ENCODE data around the gene SPECC1. TPM values are rescaled to one million over a fixed set of nuclear protein-coding genes. Genes with fewer than 3 reads are reported as not detected.
A peak's percentile ranks its signal among the peaks of the same experiment; 100 is the strongest.

The SPECC1 gene
- total RNA-seq, 2 donors from 2014 or later, result 15.8 to 17.4 TPM

DNA sequence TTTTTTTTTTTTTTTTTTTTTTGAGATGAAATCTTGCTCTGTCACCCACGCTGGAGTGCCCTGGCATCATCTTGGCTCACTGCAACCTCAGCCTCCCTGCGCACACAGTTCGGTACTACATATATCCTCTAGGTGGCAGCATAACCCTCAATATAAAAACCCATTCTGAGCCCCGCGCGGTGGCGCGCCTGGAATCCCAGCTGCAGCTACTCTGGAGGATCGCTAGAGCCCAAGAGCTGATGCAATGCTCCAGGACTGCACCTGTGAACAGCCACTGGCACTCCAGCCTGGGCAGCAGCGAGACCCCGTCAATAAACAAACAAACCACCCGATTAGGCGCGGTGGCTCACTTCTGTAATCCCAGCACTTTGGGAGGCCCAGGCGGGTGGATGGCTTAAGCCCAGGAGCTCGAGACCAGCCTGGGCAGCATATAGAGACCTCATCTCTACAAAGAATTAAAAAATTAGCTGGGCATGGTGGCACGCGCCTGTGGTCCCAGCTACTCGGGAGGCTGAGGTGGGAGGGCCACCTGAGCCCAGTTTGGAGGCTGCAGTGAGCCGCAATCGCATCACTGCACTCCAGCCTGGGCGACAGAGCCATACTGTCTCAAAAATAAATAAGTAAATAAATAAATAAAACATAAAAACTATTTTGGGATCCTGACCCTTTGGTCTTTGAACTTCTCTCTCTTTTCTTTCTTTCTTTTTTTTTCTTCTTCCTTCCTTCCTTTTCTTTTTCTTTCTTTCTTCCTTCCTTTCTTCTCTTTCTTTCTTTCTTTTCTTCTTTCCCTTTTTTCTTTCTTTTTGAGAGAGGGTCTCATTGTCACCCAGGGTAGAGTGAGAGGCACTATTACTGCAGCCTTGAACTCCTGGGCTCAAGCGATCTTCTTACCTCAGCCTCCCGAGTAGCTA, 16.1 kb upstream of the SPECC1 start:
- Histone ChIP-seq H3K27ac (no peak overlapping the region), H3K9me3 (no peaks in the 10 kb centered on the region), H3K4me3 (no peak overlapping the region), H3K27me3 (no peaks in the 10 kb centered on the region), H3K4me1 (peaks cover 4% of the 10 kb centered on the region), H3K36me3 (replicated peaks in 1 of 2; ENCODE audit: insufficient read depth in 1 of 2, low read depth in 2 of 2) (no peaks in the 10 kb centered on the region)
- TF ChIP-seq CTCF (IDR thresholded peaks at IDR 0.05), result peak; percentile 54 to 96 (median 89)
- TF ChIP-seq POLR2A (IDR thresholded peaks at IDR 0.05), result no peak
- intact Hi-C loops (cut with DNase I), result loop anchor here (5.0 kb wide), 1 partner anchor 124 kb away; no protein-coding TSS in a partner anchor
- ATAC-seq (peak; percentile 99), DNase-seq (peak; percentile 91 to 95 (median 94))
- 17 to 23% methylated on average over 21 to 24 of the region's 24 CpGs for WGBS, 2 donors

DNA sequence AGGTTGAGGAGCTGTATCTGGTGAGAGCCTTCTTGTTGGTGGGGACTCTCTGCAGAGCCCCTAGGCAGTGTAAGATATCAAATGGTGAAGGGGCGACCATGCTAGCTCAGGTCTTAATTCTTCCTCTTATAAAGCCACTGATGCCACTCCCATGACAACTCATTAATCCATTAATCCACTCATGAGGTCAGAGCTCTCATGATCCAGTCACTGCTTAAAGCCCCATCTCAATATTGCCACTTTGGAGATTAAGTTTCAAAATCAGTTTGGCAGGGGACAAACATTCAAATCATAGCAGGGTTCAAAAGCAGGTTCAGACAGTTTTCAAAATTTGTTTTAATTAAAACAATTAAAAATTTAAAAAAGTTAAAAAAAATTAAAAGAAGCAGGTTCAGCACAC, 13.1 kb upstream of the SPECC1 start:
- no peak for TF ChIP-seq POLR2A (IDR thresholded peaks at IDR 0.05)
- no peak for TF ChIP-seq CTCF (IDR thresholded peaks at IDR 0.05)
- 65 to 83% methylated on average over 1 of the region's 1 CpG for WGBS, 2 donors
- H3K4me3 ChIP-seq, result no peak overlapping the region

GRCh38 chr17:19996502-19996901, 12.7 kb upstream of the SPECC1 start:
- no peak overlapping the region for H3K4me3 ChIP-seq
- no peaks in the 10 kb centered on the region for H3K27me3 ChIP-seq
- ATAC-seq (no peak), DNase-seq (no peak)
- peaks cover 4% of the 10 kb centered on the region for H3K4me1 ChIP-seq
- intact Hi-C loops (cut with DNase I), result no loop called here
- H3K36me3 ChIP-seq (replicated peaks in 1 of 2; ENCODE audit: insufficient read depth in 1 of 2, low read depth in 2 of 2), result no peaks in the 10 kb centered on the region
- H3K9me3 ChIP-seq, result no peaks in the 10 kb centered on the region
- TF ChIP-seq CTCF (IDR thresholded peaks at IDR 0.05), result no peak
- TF ChIP-seq POLR2A (IDR thresholded peaks at IDR 0.05), result no peak
- 61 to 75% methylated on average over 5 of the region's 5 CpGs for WGBS, 2 donors
- H3K27ac ChIP-seq, result no peak overlapping the region

More for the DNA sequence above, 13.1 kb upstream of the SPECC1 start:
- Histone ChIP-seq H3K27me3 (no peaks in the 10 kb centered on the region), H3K9me3 (no peaks in the 10 kb centered on the region), H3K36me3 (replicated peaks in 1 of 2; ENCODE audit: insufficient read depth in 1 of 2, low read depth in 2 of 2) (no peaks in the 10 kb centered on the region), H3K27ac (no peak overlapping the region), H3K4me1 (peaks cover 4% of the 10 kb centered on the region)
- intact Hi-C loops (cut with DNase I), result no loop called here
- DNase-seq, result no peak
- ATAC-seq, result no peak

GRCh38 chr17:20008242-20009051, 712 bp upstream of the SPECC1 start:
- Histone ChIP-seq H3K27ac (no peak overlapping the region), H3K4me3 (peak overlapping the region in 1 of 2 donors; percentile 64), H3K36me3 (replicated peaks in 1 of 2; ENCODE audit: insufficient read depth in 1 of 2, low read depth in 2 of 2) (no peaks in the 10 kb centered on the region), H3K9me3 (no peaks in the 10 kb centered on the region), H3K27me3 (no peaks in the 10 kb centered on the region), H3K4me1 (peaks cover 20% of the 10 kb centered on the region)
- TF ChIP-seq POLR2A (IDR thresholded peaks at IDR 0.05) (no peak), CTCF (IDR thresholded peaks at IDR 0.05) (no peak)
- peak in 3 of 4 donors; percentile 19 to 30 (median 28) for DNase-seq
- peak; percentile 24 for ATAC-seq
- 26 to 55% methylated on average over 15 to 35 of the region's 35 CpGs for WGBS, 2 donors
- intact Hi-C loops (cut with DNase I), result no loop called here
